A549 (cell line): Measurements from ENCODE around the gene FILIP1L. TPM values are rescaled to one million over a fixed set of nuclear protein-coding genes. Genes with fewer than 3 reads are reported as not detected.
A peak's percentile ranks its signal among the peaks of the same experiment; 100 is the strongest.

Experiments used
- ATAC-seq, 2 experiments: fragments of 200-7000 bp in 1 of 2; fragments of >200 bp in 1 of 2; cut with Nextera tagmentation in 1 of 2; cut with Tn5 transposase in 1 of 2; 3 replicates each; pipeline versions ENCODE4 v1.8.0 to v1.9.1; 2018 to 2020; ENCODE audit warnings: mild to moderate bottlenecking in 1 of 2, moderate library complexity in 1 of 2
- CTCF ChIA-PET: fragments of 300-600 bp; sonication (Branson Sonifier 250); formaldehyde crosslinking; extraction: SDS; loops from one replicate; lab custom pipeline; 2021; ENCODE audit warnings: antibody characterized with exemption, inconsistent platforms; lab: Yijun Ruan, JAX
- POLR2A ChIA-PET: fragments of 350-600 bp; formaldehyde crosslinking; extraction: SDS; loops from one replicate; lab custom pipeline; 2021; ENCODE audit warnings: antibody characterized with exemption, inconsistent platforms; lab: Yijun Ruan, JAX
- DNase-seq, 2 experiments: peaks; one replicate each; pipeline versions ENCODE4 v3.0.0 to v3.0.0-alpha.2; 2011 to 2016; ENCODE audit warnings: low read depth in 1 of 2, low spot score in 1 of 2
- FAIRE-seq: peaks from 2 replicates; lab custom pipeline; 2011; peaks lifted over from hg19 to GRCh38; lab: Jason Lieb, UNC
- H3K27ac ChIP-seq, 2 experiments: fragments of >200 bp; sonication (Bioruptor Twin); formaldehyde crosslinking; 3 replicates each; pipeline ENCODE4 v1.5.1; 2016 to 2017
- H3K4me1 ChIP-seq: fragments of >200 bp; sonication (Bioruptor Twin); formaldehyde crosslinking; 3 replicates; pipeline ENCODE4 v1.6.1; 2016
- H3K4me2 ChIP-seq: fragments of >200 bp; sonication (Bioruptor Twin); formaldehyde crosslinking; 3 replicates; pipeline ENCODE4 v1.6.1; 2016
- H3K4me3 ChIP-seq: fragments of >200 bp; sonication (Bioruptor Twin); formaldehyde crosslinking; 3 replicates; pipeline ENCODE4 v1.5.1; 2016
- H3K9me3 ChIP-seq: fragments of >200 bp; sonication (Bioruptor Twin); formaldehyde crosslinking; 3 replicates; pipeline ENCODE4 v1.6.1; 2016
- BHLHE40 ChIP-seq: IDR thresholded peaks from 2 replicates; pipeline ENCODE4 v1.6.1; 2012; ENCODE audit warnings: low read depth, low read length, inconsistent platforms
- CEBPB ChIP-seq, 2 experiments: fragments of >200 bp in 1 of 2; sonication (Bioruptor Twin) in 1 of 2; formaldehyde crosslinking in 1 of 2; IDR thresholded peaks; 2 replicates each; pipeline ENCODE4 v1.6.1; 2012 to 2016
- EHMT2 ChIP-seq: fragments of 200-600 bp; sonication (generic); IDR thresholded peaks from 2 replicates; pipeline ENCODE4 v1.6.1; 2016; ENCODE audit warnings: antibody characterized with exemption, low read depth, mild to moderate bottlenecking, moderate library complexity
- EP300 ChIP-seq, 2 experiments: fragments of >200 bp; sonication (Bioruptor Twin); formaldehyde crosslinking; IDR thresholded peaks; 2 replicates in 1 of 2; 3 replicates in 1 of 2; pipeline ENCODE4 v1.6.1; 2016 to 2017
- FOSB ChIP-seq: fragments of 250-450 bp; sonication (Bioruptor Pico); IDR thresholded peaks from 2 replicates; pipeline ENCODE4 v1.5.0; 2020; ENCODE audit warnings: mild to moderate bottlenecking, moderate library complexity
- FOSL2 ChIP-seq, 2 experiments: fragments of 450-650 bp in 1 of 2; fragments of >200 bp in 1 of 2; sonication (Bioruptor Twin) in 1 of 2; formaldehyde crosslinking; IDR thresholded peaks; 2 replicates each; pipeline versions ENCODE4 v1.5.0 to v1.6.1; 2016 to 2020; ENCODE audit warnings: mild to moderate bottlenecking in 1 of 2, moderate library complexity in 1 of 2
- GATA3 ChIP-seq: IDR thresholded peaks from 2 replicates; pipeline ENCODE4 v1.6.1; 2012; ENCODE audit warnings: borderline replicate concordance
- HES2 ChIP-seq: fragments of >200 bp; sonication (Bioruptor Twin); formaldehyde crosslinking; IDR thresholded peaks from 2 replicates; pipeline ENCODE4 v1.6.1; 2016
- HEYL ChIP-seq: fragments of 250-450 bp; sonication (Bioruptor Pico); IDR thresholded peaks from 2 replicates; pipeline ENCODE4 v1.8.0; 2021; ENCODE audit warnings: mild to moderate bottlenecking, moderate library complexity
- HOXA7 ChIP-seq: fragments of 250-450 bp; sonication (Bioruptor Pico); IDR thresholded peaks from 2 replicates; pipeline ENCODE4 v1.5.0; 2020; ENCODE audit warnings: mild to moderate bottlenecking, moderate library complexity
- JUN ChIP-seq, 2 experiments: fragments of >200 bp; sonication (Bioruptor Twin); formaldehyde crosslinking; IDR thresholded peaks; 2 replicates in 1 of 2; 3 replicates in 1 of 2; pipeline ENCODE4 v1.6.1; 2016 to 2017
- JUNB ChIP-seq: fragments of >200 bp; sonication (Bioruptor Twin); formaldehyde crosslinking; IDR thresholded peaks from 2 replicates; pipeline ENCODE4 v1.6.1; 2016
- KDM1A ChIP-seq: fragments of 200-600 bp; sonication (generic); IDR thresholded peaks from 2 replicates; pipeline ENCODE4 v1.6.1; 2016; ENCODE audit warnings: low read depth, mild to moderate bottlenecking
- KDM5A ChIP-seq: fragments of 200-600 bp; sonication (generic); IDR thresholded peaks from 2 replicates; pipeline ENCODE4 v1.6.1; 2016; ENCODE audit warnings: antibody characterized with exemption, mild to moderate bottlenecking
- MAX ChIP-seq: IDR thresholded peaks from 2 replicates; pipeline ENCODE4 v1.6.1; 2012
- POLR2A ChIP-seq: IDR thresholded peaks from 2 replicates; pipeline ENCODE4 v1.6.1; 2012; ENCODE audit warnings: mild to moderate bottlenecking, low read length
- POLR2AphosphoS2 ChIP-seq: conservative IDR thresholded peaks from 2 replicates; pipeline ENCODE4 v1.6.1; 2012; ENCODE audit warnings: low read length, improper control_type of control experiment, inconsistent platforms
- RAD21 ChIP-seq, 2 experiments: fragments of >200 bp in 1 of 2; sonication (Bioruptor Twin) in 1 of 2; formaldehyde crosslinking in 1 of 2; IDR thresholded peaks in 1 of 2; conservative IDR thresholded peaks in 1 of 2; 2 replicates in 1 of 2; 3 replicates in 1 of 2; pipeline ENCODE4 v1.6.1; 2012 to 2018; ENCODE audit warnings: inconsistent platforms in 1 of 2
- RNF2 ChIP-seq: fragments of 200-600 bp; sonication (generic); IDR thresholded peaks from 2 replicates; pipeline ENCODE4 v1.6.1; 2016; ENCODE audit warnings: low read depth, mild to moderate bottlenecking, antibody characterized with exemption, moderate library complexity, borderline replicate concordance
- TFCP2L1 ChIP-seq: fragments of 250-450 bp; sonication (Bioruptor Pico); IDR thresholded peaks from 2 replicates; pipeline ENCODE4 v1.5.0; 2021; ENCODE audit warnings: mild to moderate bottlenecking
- TP53 ChIP-seq: fragments of 250-450 bp; sonication (Bioruptor Pico); IDR thresholded peaks from 2 replicates; pipeline ENCODE4 v1.5.0; 2021; ENCODE audit warnings: mild to moderate bottlenecking, moderate library complexity
- ZC3H11A ChIP-seq: fragments of 450-650 bp; IDR thresholded peaks from 2 replicates; pipeline ENCODE4 v1.6.1; 2014; ENCODE audit warnings: antibody characterized with exemption, mild to moderate bottlenecking
- ZFP36 ChIP-seq: fragments of 450-650 bp; IDR thresholded peaks from 2 replicates; pipeline ENCODE4 v1.6.1; 2014; ENCODE audit warnings: borderline replicate concordance; ENCODE audit not compliant: partially characterized antibody
- ZNF302 ChIP-seq: fragments of 250-450 bp; sonication (Bioruptor Pico); IDR thresholded peaks from 2 replicates; pipeline ENCODE4 v1.9.0; 2021; ENCODE audit warnings: inconsistent platforms, mild to moderate bottlenecking, moderate library complexity
- ZSCAN20 ChIP-seq: fragments of 250-450 bp; sonication (Bioruptor Pico); IDR thresholded peaks from 2 replicates; pipeline ENCODE4 v1.8.0; 2022; ENCODE audit warnings: mild to moderate bottlenecking, moderate library complexity
- WGBS: methylation state at CpG from one replicate; pipeline ENCODE4 v1.1.6; 2017; ENCODE audit errors: missing lambda C conversion rate; 5-methylcytosine and 5-hydroxymethylcytosine counted together
- polyA plus RNA-seq, 4 experiments: library from polyadenylated mRNA; depleted of rRNA in 3 of 4; stranded (reverse); fragments of >200 nt; fragmentation: RNase III in 1 of 4; extraction: RNeasy Plus Mini Kit Qiagen cat#74134 plus additional on column Dnase treatment in 1 of 4; gene quantifications; 2 replicates in 3 of 4; 3 replicates in 1 of 4; pipeline ENCODE4 v1.2.3, GENCODE V29; 2011 to 2017
- TF ChIP-seq, protein P1 (sequence below): IDR thresholded peaks from 2 replicates; pipeline ENCODE4 v1.6.1; 2012; ENCODE audit warnings: low read depth, borderline replicate concordance
- TF ChIP-seq, protein P2 (sequence below): IDR thresholded peaks from 2 replicates; pipeline ENCODE4 v1.6.1; 2012

Gene FILIP1L
- polyA plus RNA-seq, 2 of the 4 experiments (the other 2 are of a cell fraction), result 0.19 to 0.45 TPM

- CTCF ChIA-PET, result interaction anchor here (1.9 kb wide), 1 partner anchor 13 kb away, joined by 4 read pairs; no protein-coding TSS in a partner anchor
- FAIRE-seq (no peak), ATAC-seq (no peak), DNase-seq (no peak)
- H3K4me2 ChIP-seq, result peak overlapping the region; percentile 68
- H3K4me1 ChIP-seq, result peaks cover 37% of the 10 kb centered on the region
- peak overlapping the region; percentile 19 to 38; a peak in 5 of 6 replicates for H3K27ac ChIP-seq
- WGBS, result 88% methylated on average over 4 of the region's 4 CpGs
- no peaks in the 10 kb centered on the region for H3K9me3 ChIP-seq
- POLR2A ChIA-PET, result interaction anchor here (1.5 kb wide), 1 partner anchor 9 kb away, joined by 4 read pairs; no protein-coding TSS in a partner anchor
- H3K4me3 ChIP-seq, result no peak overlapping the region
- TF ChIP-seq POLR2AphosphoS2 (no peak), POLR2A (no peak), GATA3 (no peak), RAD21 (conservative IDR thresholded peaks at IDR 0.05 in 1 of 2, IDR thresholded peaks at IDR 0.05 in 1 of 2) (no peak), KDM5A (no peak), FOSB (CRISPR knock-in tag) (no peak), ZNF302 (CRISPR knock-in tag) (no peak), MAX (no peak)
- TF ChIP-seq, protein P1, sequence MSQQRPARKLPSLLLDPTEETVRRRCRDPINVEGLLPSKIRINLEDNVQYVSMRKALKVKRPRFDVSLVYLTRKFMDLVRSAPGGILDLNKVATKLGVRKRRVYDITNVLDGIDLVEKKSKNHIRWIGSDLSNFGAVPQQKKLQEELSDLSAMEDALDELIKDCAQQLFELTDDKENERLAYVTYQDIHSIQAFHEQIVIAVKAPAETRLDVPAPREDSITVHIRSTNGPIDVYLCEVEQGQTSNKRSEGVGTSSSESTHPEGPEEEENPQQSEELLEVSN, result no peak
These were observed 203.5 kb downstream of the FILIP1L start for GRCh38 chr3:99910752-99911290.

DNA sequence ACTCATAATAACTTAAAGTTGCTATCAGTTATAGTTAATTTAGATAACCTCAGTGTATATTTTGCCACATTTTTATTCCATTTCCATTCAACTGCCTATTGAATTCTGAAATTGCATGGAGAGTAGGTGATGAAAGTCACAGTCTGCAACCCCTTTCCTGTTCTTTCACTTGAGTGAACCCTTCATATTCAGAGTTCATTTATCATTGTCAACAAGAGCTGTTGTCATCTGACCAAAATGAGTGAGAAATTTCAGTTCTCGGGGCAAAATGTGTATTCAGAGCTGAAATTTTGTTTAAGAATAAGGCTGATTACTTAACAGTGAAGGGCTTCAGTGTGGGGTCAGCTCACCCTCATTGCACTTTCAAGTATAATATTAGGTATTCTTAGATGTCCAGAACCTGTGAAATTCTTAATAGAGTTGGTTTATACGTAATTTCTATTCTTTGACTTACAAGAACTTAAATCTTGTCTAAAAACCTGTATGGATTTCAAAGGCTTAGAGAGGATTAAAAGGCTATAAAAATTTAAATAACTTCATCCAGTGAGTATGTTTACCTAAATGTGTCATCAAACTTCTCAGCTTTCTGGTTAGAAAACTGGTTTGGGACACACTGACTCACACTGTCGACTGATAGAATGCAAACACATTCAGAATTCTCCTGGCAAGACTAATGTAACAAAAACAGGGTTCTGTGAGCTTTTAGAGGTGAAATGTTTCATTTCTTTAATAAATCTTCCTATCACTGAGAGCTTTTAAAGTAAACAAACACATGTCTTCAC lies 204.4 kb downstream of the FILIP1L start:
- POLR2A ChIA-PET, result interaction anchor here (1.5 kb wide), 1 partner anchor 8 kb away, joined by 4 read pairs; no protein-coding TSS in a partner anchor
- 3% methylated on average over 3 of the region's 3 CpGs for WGBS
- Histone ChIP-seq H3K9me3 (no peaks in the 10 kb centered on the region), H3K4me1 (peaks cover 37% of the 10 kb centered on the region)
- peak; percentile 97 to 98 for ATAC-seq
- FAIRE-seq, result peak; percentile 7
- peak; percentile 44 to 71 for DNase-seq
- CTCF ChIA-PET, result interaction anchor here (1.4 to 1.9 kb wide), 2 partner anchors 14 to 15 kb away, joined by 3 to 4 read pairs; no protein-coding TSS in a partner anchor
- TF ChIP-seq TP53 (CRISPR knock-in tag) (no peak), ZC3H11A (no peak), JUNB (peak; percentile 80), TFCP2L1 (CRISPR knock-in tag) (no peak), HEYL (CRISPR knock-in tag) (no peak), ZSCAN20 (CRISPR knock-in tag) (no peak), ZFP36 (no peak), GATA3 (peak; percentile 59; the same call in 1 of the 2 replicates), JUN (IDR thresholded peaks at IDR 0.05) (0 out of 5 replicates have a peak, but pooled peaks of 1 of the 2 experiments have one; percentile 17), EP300 (IDR thresholded peaks at IDR 0.05) (0 out of 5 replicates have a peak, but pooled peaks of 1 of the 2 experiments have one; percentile 23), FOSL2 (IDR thresholded peaks at IDR 0.05) (peak; percentile 70; the same call in 1 of the 2 replicates), FOSL2 (CRISPR knock-in tag; IDR thresholded peaks at IDR 0.05) (peak; percentile 86), HES2 (no peak), CEBPB (IDR thresholded peaks at IDR 0.05) (peak in 1 of 2 experiments; percentile 48; a peak in 3 of 4 replicates), BHLHE40 (no peak), EHMT2 (no peak), HOXA7 (CRISPR knock-in tag) (no peak), RNF2 (no peak), RAD21 (conservative IDR thresholded peaks at IDR 0.05 in 1 of 2, IDR thresholded peaks at IDR 0.05 in 1 of 2) (peak in 1 of 2 experiments; percentile 18; a peak in 1 of 5 replicates), KDM1A (no peak)
- TF ChIP-seq, protein P2, sequence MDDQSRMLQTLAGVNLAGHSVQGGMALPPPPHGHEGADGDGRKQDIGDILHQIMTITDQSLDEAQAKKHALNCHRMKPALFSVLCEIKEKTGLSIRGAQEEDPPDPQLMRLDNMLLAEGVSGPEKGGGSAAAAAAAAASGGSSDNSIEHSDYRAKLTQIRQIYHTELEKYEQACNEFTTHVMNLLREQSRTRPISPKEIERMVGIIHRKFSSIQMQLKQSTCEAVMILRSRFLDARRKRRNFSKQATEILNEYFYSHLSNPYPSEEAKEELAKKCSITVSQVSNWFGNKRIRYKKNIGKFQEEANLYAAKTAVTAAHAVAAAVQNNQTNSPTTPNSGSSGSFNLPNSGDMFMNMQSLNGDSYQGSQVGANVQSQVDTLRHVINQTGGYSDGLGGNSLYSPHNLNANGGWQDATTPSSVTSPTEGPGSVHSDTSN, result no peak
- TF ChIP-seq, all 56 proteins: peak for 7
- Histone ChIP-seq H3K4me2 (peak overlapping the region; percentile 68), H3K4me3 (0 out of 3 replicates have a peak overlapping the region, but pooled peaks have one; percentile 0), H3K27ac (peak overlapping the region; percentile 41 to 65)
